IMR-90 (cell line): ENCODE data around the gene HOXA5.

Source experiments
- BHLHE40 ChIP-seq: fragments of 150-350 bp; IDR thresholded peaks from 2 replicates; pipeline ENCODE4 v1.6.1; 2016; ENCODE audit warnings: mild to moderate bottlenecking, low read depth, low read length
- CTCF ChIP-seq: conservative IDR thresholded peaks from 2 replicates; pipeline ENCODE4 v1.5.1; 2012; ENCODE audit warnings: mild to moderate bottlenecking, low read depth, low read length, improper control_type of control experiment
- ELK1 ChIP-seq: fragments of 150-350 bp; IDR thresholded peaks from 2 replicates; pipeline ENCODE4 v1.6.1; 2016; ENCODE audit warnings: low read depth, mild to moderate bottlenecking, low read length, moderate library complexity, borderline replicate concordance
- MAFK ChIP-seq: IDR thresholded peaks from 2 replicates; pipeline ENCODE4 v1.6.1; 2012; ENCODE audit warnings: low read depth, low read length, improper control_type of control experiment
- MXI1 ChIP-seq: IDR thresholded peaks from 2 replicates; pipeline ENCODE4 v1.6.1; 2012; ENCODE audit warnings: low read depth, mild to moderate bottlenecking, low read length, moderate library complexity, borderline replicate concordance
- POLR2A ChIP-seq: IDR thresholded peaks from 2 replicates; pipeline ENCODE4 v1.6.1; 2012; ENCODE audit warnings: mild to moderate bottlenecking, low read depth, low read length
- RAD21 ChIP-seq: IDR thresholded peaks from 2 replicates; pipeline ENCODE4 v1.6.1; 2012; ENCODE audit warnings: low read length, improper control_type of control experiment
- RFX5 ChIP-seq: IDR thresholded peaks from 2 replicates; pipeline ENCODE4 v1.8.0; 2012; ENCODE audit warnings: low read depth, mild to moderate bottlenecking, low read length, moderate library complexity
- SMC3 ChIP-seq: fragments of 150-350 bp; IDR thresholded peaks from 2 replicates; pipeline ENCODE4 v1.6.1; 2016; ENCODE audit warnings: low read depth, mild to moderate bottlenecking, antibody characterized with exemption, low read length, moderate library complexity

DNA sequence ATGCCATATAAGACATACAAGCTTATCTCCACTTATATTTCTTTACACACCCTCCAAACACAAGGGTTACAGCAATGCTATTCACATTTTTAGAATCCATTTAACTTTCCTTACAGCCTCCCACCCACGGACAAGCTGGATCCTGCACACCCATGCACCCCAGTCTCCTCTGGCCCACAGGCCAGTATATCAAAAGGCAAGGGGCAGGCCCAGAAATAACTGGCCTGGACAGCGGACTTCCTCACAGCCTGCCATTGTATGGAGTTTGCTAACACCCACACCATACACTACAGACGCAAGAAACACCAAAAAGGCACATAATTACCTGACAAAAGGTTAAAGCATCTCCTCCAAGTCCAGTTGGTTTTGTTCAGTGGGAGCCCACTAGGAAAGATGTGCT is 24.9 kb downstream of the HOXA5 start:
- TF ChIP-seq POLR2A (no peak), ELK1 (no peak), RAD21 (no peak), CTCF (no peak), BHLHE40 (no peak), SMC3 (no peak), MXI1 (no peak), RFX5 (no peak), MAFK (no peak)
